ENCODE measurements around the gene CD3E.
"Not testable (repeated sequence)": the region's sequence is repeated elsewhere in the genome, so short reads cannot be mapped to it uniquely, and the experiment has no call there.

Gene CD3E

DNA sequence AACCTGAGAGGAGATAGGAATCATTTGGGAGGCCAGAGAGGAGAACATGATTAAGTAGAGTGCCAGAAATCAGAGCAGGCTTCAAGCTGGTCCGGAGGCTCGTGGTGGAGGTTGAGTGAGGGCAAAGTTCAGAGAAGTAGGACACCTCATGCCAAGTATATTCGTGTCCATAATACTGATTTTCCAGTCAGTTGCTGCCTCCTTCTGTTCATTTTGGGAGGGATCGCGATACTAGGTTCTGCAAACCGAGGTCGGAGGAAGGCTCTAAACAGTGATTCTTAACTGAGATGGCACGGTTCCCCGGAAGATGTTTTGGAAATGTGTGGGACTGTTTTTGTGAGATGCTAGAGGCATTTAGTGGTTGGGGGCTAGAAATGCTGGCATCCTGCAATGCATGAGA, 13.6 kb upstream of the CD3E start:
- no peak for DNase-seq (ENCODE audit: low read depth in 3 of 3)

DNA sequence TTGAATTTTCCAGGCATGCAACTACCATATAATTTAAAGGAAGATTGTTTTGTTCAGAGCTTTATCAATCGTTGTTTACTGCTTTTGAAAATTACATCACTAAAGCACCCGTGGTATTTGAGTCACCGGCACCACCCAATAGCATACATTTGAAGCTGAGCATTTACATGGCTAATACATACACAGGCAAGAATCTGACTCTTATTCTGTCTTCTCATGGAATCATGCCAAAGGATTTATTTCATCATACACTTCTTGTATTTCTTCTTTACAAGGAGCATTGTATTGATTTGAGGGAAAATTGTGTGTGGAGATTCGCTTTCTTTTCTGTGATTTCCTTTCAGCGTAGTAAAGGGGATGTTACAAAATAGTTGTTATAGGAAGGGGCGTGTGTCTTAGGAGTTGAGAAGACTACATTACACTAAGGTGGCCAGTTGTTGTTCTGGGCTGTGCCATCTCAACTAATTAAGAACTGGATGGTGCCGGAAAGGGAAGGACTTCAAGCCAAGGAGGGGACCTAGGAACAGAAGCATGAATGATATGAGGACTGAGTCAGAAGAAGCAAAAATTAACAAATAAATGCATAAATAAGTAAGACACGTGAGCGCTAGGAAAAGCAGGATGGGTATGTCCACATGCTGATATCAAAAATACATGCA, 12.9 kb upstream of the CD3E start:
- DNase-seq (ENCODE audit: low read depth in 3 of 3): no peak

DNA sequence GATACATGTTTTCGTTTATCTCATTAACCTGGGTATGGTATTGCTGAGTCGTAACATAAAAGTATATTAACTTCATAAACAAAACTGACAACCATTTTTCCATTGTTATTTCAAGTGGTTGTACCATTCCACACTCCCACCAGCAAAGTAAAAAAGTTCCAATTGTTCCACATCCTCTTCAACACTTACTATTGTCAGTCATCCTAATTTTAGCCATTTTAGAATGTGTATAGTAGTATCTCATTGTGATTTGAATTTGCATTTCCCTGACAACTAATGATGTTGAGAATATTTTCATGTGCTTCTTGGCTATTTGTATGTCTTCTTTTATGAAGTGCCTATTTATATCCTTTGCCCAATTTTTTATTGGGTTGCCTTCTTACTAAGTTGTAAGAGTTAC, 10.5 kb upstream of the CD3E start:
- DNase-seq (ENCODE audit: low read depth in 3 of 3): no peak

DNA sequence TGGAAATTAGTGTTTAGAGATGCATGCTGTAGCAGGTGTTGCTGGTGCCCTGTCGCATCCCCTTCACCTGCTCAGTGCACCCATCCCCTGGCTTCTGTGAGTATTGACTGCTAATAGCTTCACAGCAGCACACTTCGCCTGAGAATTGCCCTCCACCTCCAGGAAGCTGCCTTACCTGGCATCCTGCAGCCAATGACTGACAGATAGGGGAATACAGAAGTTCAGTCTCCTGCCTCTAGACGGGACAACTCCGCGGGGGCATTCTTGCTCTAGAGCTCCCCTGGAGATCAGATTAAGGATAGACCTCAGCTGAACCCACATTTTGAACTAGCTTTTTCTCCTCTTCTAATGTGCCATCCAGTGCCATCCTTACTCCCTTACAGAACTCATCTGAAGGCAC, 9.3 kb upstream of the CD3E start:
- DNase-seq (ENCODE audit: low read depth in 3 of 3): no peak

DNA sequence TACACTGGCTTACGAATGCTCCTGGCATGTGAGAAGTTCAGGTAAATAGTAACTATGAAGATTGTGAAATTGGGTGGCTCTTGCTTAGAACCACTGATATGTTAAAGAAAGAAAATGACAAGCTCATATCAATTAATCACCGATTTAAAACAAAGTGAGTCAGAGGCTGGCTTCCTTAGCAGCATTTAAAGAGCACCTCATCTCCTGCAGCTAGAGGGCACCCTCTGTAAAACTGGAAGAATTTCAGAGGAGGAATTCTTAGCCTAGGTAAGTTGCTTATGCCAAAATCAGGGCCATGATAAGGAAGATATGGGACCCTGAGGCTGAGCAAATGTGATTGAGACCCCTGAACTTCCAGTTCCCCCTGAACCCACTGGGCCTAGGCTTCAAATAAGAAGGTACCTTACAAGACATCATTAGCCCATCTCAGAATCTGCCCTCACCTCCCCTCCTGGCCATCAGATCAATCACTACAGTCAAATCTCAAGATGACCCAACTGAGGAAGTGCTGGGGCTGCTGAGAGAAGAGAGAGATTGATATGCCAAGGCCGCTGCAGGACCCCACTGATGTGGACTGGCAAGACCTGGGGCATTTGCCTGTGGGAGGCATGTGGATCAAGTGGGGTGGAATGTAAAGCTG, 8.6 kb upstream of the CD3E start:
- peak in 2 of 3 experiments; percentile 29 to 37 for DNase-seq (ENCODE audit: low read depth in 3 of 3)

DNA sequence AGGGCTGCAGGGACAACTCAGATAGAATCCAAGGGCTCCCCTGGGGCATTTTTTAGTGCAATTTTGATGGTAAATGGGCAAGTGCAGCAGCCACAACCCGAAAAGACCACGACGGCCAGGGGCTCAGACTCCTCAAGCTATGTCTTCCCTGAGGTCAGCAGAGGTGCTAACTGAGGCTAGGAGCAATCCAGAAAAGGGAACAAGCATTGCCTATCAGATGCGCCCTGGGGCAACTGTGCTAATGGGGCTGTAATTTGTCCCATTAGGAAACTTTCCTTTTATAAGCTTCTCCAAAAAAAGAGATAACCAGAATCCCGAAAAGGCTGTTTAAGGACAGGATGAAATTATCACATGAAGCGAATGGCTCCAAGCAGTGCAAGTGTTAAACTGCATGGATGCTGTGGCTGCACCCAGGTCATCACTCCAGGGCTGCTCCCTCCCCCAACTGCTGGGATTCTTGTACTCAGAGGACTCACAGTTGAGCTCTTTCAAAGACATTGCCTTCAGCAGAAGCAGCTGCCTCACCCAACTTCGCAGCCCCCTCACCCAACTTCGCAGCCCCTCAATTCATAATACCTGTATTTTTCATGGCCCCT, 2.8 kb upstream of the CD3E start:
- no peak for DNase-seq (ENCODE audit: low read depth in 3 of 3)

DNA sequence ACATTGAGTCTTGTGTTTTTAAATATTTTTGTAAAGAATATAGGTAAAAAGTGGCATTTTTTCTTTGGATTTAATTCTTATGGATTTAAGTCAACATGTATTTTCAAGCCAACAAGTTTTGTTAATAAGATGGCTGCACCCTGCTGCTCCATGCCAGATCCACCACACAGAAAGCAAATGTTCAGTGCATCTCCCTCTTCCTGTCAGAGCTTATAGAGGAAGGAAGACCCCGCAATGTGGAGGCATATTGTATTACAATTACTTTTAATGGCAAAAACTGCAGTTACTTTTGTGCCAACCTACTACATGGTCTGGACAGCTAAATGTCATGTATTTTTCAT, 333 bp upstream of the CD3E start:
- no peak for DNase-seq (ENCODE audit: low read depth in 3 of 3)

DNA sequence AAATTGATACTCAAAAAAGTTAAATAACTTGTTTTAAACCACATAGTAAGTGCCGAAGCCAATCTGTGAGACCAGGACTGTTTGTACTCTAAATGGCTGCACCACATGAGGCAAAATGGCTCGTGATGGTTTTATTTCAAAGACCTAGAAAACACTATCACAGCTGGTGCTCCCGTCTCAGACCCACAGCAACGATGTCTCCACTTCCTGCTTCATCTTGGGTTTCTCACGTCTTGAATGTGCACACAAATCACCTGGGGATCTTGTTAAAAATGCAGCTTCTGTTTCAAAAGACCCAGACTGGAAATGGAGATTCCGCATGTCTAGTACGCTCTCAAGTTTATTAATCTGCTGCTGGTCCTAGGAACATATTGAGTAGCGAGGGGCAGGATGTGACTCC, 1.2 kb downstream of the CD3E start:
- DNase-seq (ENCODE audit: low read depth in 3 of 3): no peak

DNA sequence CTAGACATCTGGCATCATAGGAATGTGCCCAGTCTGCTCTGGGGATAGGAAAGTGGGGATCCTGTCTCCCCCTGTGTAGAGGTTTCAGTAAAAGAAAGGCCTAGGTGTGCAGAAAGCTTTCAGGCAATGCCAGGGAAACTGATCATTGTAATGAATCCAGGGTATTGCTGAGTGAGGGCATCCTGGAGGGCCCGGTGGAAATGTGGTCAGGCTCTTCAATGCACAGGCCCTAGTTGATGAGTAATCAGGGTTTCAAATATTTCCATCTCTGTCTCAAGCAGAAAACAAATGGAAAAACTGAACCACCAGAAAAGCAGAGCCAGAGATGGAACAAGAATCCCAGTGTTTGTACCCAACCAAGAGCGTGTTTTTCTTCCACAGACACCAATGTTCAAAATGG, 2.0 kb downstream of the CD3E start:
- peak in 1 of 3 experiments; percentile 61 for DNase-seq (ENCODE audit: low read depth in 3 of 3)

DNA sequence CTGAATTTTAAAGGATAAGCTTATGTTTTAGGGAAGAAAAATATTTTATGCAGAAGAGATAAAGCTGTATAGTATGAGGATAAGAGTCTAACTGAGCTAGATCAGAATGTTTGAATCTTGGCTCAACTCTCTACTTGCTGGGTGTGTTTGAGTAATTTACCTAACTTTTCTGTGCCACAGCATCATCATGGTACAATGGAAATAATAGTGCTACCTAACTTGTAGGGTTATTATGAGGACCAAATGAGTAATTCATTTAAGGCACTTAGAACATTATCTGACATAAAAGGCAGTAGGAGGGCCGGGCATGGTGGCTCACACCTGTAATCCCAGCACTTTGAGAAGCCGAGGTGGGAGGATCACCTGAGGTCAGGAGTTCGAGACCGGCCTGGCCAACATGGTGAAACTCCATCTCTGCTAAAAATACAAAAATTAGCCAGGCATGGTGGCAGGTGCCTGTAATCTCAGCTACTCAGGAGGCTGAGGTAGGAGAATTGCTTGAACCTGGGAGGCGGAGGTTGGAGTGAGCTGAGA, 4.5 kb downstream of the CD3E start:
- not testable (repeated sequence) for DNase-seq (ENCODE audit: low read depth in 3 of 3)

DNA sequence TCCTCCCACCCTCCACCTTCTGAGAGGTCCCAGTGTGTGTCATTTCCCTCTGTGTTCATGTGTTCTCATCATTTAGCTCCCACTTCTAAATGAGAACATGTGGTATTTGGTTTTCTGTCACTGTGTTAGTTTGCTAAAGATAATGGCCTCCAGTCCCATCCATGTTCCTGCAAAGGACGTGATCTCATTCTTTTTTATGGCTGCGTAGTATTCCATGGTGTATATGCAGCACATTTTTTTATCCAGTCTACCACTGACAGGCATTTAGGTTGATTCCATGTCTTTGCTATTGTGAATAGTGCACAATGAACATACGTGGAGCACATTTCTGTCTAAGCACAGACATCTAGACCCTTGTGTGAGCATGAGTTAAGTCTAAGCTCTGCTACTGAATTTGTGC, 5.7 kb downstream of the CD3E start:
- no peak for DNase-seq (ENCODE audit: low read depth in 3 of 3)

DNA sequence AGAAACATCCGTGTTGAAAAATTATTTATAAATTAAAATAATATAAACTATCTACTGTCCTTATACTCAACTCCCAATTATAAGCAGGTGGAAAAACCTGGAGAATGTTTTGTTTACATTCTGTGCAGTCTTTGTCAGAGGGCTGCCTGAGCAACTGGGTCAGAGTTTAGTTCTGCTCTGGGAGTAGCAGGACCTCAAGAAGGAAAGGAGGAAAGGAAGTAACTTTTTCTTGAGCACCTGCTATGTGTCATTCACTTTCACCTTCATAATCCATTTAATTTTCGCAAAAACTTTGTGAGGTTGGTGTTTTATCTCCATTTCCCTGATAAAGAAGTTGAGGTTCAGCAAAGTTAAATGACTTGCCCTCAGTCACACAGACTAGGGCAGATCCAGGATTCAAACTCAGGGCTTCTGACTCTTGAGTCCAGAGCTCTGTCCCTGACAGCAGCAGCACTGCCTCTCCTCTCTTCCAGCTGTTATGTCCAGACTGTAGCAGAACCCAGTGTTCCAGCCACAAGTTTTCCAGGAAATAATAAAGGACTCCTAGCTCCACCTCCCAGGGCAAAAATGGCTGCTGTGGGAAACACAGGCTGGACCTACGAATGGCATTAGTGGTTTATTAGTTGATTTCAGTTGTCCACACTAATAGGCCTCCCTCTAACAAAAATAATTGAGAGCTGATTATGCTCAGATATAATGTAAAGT, 6.4 kb downstream of the CD3E start:
- DNase-seq (ENCODE audit: low read depth in 3 of 3): no peak

DNA sequence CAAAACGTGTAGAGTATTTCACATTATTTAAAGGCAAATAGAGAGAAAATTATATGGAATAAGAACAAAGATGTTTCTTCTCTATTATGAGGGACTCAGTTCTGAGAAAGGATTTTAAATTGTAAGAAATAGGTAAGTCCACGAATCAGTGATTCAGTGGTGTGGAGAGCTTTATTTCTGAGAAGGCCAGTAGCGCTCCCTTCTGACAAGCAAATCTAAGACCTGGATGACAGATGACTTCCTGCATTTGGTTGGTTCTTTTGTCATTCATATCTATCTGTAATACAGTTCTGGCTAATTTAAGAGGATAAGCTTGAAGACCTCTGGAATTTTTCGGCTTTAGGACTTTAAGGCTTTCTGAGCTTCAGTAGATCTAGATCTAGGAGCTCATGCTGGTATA, 7.0 kb downstream of the CD3E start:
- no peak for DNase-seq (ENCODE audit: low read depth in 3 of 3)

DNA sequence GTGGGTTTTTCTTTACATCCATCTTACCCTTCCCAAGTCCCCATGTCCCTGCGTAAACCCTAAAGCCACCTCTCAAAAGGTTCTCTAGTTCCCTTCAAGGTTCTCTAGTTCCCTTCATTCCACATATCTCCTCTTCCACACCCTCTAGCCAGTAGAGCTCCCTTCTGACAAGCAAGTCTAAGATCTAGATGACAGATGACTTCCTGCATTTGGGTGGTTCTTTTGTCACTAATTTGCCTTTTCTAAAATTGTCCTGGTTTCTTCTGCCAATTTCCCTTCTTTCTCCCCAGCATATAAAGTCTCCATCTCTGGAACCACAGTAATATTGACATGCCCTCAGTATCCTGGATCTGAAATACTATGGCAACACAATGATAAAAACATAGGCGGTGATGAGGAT, 7.8 kb downstream of the CD3E start:
- DNase-seq (ENCODE audit: low read depth in 3 of 3): no peak

DNA sequence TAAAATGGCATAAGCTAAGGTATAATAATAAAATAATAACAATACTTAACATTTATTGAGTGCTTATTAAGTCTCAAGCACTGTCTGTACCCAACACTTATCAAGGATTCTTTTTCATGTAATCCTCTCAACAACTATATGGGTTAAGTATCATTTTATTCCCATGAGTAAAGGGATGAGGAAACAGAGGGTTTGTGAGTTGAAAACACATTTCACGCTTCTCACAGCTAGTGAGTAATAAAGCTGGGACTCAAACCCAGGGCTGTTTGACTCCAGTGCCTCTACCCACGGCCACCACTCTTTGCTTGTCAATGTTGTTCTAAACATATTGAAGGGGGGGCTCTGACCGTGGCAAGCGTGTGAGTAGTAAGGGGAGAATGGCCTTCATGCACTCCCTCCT, 8.7 kb downstream of the CD3E start:
- no peak for DNase-seq (ENCODE audit: low read depth in 3 of 3)

DNA sequence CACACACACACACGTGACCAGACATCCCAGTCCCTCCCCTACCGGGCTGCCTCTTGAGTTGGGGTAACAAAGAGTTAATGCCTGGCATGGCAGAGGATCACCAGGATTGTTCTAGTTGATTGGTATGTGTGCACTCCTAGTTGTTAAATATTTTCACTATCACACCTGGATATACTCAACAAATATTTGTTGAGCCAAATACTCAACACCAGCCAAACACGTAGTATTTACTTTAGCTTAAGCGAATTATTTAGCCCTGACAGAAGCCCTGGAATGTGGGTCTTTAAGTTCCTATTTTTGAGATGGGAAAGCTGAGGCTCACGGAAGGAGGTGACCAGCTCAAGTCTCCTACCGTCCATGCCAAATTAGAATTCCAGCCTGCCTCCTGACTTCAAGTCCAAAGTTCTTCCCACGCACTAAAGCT, 10.5 kb downstream of the CD3E start:
- DNase-seq (ENCODE audit: low read depth in 3 of 3): no peak

DNA sequence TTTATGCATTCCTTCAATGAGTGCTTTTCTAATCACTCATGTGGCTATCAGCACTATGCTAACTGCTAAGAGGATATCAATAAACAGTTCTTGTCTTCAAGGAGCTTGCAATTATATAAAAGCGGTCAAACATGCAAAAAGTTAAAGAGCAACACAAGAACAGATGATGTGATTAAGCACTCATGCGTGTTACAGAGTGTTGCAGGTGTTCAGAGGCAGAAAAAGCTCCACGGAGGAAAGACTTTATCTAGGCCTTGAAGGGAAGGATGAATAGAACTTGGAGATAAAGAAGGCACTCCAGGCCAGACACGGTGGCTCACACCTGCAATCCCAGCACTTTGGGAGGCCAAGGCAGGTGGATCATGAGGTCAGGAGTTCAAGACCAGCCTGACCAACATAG, 13.6 kb downstream of the CD3E start:
- no peak for DNase-seq (ENCODE audit: low read depth in 3 of 3)

DNA sequence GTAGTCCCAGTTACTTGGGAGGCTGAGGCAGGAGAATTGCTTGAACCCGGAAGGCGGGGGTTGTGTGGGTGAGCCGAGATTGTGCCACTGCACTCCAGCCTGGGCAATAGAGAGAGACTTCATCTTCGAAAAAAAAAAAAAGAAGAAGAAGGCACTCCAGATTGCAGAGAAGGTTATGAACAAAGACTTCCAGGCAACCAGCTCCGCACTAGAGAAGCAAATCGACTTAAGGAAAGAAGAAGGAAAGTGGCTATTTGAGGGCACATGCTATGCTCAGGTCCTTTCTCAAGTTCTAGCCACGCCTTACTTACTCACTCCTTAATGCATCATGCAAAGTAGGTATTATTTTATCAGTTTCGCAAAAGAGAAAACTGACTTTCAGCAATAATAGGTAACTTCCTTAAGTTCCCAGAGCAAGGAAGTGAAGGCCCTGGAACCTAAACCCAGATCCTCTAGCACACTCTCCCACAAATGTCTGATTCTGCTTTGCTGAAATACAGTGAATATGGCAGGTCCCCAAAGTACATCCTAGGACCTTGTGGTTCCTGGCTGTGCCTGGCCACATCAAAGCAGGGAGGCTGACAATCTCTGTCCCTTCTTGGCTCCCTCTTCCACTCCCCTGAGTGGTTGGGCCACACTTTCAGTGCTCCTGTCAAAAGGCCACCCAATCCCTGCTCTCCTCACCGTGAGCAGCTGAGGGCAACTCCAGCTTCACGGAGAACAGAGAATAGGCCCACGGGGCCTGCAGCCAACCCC, 14.2 kb downstream of the CD3E start:
- no peak for DNase-seq (ENCODE audit: low read depth in 3 of 3)

DNA sequence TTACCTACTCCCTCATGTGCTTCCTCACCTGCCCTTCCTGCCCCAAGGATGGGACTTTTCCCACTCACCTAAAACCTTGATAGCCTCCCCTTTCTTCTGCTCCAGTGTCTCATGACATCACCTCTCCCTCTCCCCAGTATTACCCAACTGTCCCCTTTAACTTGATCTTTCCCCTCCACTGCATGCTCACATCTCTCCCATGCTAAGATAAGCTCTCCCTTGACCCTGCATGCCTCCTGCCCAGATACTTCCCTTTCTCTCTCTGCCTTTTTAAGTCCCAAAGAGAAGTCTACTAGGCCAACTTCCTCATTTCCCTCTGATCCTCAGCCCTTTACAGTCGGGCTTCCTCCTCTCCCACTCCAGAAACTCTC, 14.8 kb downstream of the CD3E start:
- no peak for DNase-seq (ENCODE audit: low read depth in 3 of 3)

DNA sequence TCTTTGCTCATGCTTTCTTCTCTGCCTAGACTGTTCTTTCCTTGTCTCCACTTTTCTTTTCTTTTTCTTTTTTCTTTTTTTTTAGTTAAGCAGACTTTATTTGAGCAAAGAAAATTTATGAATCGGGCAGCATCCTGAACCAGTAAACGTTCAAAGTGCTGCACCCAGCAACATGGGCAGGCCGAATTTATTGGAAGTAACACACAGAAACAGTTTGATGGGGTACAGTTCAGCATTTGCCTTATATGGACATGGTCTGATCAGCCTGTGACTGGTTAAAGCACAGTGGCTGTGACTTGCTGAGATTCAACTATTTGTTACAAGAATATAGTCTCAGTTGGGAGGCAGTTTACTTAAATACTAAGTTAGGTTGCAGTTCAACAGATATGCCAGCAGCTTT, 16.0 kb downstream of the CD3E start:
- DNase-seq (ENCODE audit: low read depth in 3 of 3): no peak

DNA sequence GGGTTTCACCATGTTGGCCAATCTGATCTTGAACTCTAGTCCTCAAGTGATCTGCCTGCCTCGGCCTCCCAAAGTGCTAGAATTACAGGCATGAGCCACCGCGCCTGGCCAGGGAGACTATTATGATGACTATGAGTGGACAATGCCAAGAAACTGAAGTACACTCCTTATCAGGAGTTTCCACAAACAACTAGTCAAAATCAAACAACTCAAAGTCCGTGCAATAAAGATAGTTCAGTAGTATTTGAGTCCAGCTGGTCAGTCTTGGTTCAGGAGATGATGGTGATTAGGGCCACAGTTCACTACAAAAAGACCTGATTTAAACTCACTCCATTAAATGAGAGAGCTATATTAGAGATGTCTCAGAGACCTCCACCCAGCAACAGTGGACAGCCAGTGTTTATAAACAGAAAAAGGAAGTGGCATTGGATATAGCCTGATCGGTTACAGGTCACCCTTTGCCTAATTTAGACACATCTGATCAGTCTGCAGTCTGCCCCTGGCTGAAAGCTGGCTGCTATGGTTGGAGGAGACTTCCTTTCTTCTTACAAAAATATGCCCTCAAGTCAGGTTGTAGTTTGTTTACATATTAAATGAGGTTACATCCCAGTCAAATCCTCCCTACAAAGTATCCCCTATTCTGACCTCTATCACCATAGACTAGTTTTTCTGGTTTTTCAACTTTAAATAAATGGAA, 17.0 kb downstream of the CD3E start:
- no peak for DNase-seq (ENCODE audit: low read depth in 3 of 3)

Measured in stimulated activated CD4-positive, alpha-beta T cell treated with anti-CD3 and anti-CD28 coated beads, TNF-alpha, amount 100 ng/mL, for 24 hours (primary cell).